HepG2 (cell line): ENCODE measurements around the gene FER1L5. TPM values are rescaled to one million over a fixed set of nuclear protein-coding genes. Genes with fewer than 3 reads are reported as not detected.
"Not testable (repeated sequence)": the region's sequence is repeated elsewhere in the genome, so short reads cannot be mapped to it uniquely, and the experiment has no call there.

Source experiments
- ATAC-seq: fragments of 200-7000 bp; cut with Tn5 transposase; 3 replicates; pipeline ENCODE4 v1.9.1; 2020; ENCODE audit warnings: mild to moderate bottlenecking, moderate library complexity
- BruUV-seq: library from RNA; stranded (reverse); fragments of 400-500 nt; replicated peaks from 2 replicates; lab custom pipeline; 2021; lab: Mats Ljungman, UMichigan
- CTCF ChIA-PET: fragments of 300-600 bp; formaldehyde crosslinking; extraction: SDS; loops from one replicate; lab custom pipeline; 2021; ENCODE audit warnings: low total read pairs, inconsistent platforms, low intra/inter-chr PET ratio; lab: Yijun Ruan, JAX
- POLR2A ChIA-PET: fragments of 350-600 bp; sonication (Branson Sonifier 250); formaldehyde crosslinking; loops from one replicate; lab custom pipeline; 2020; ENCODE audit warnings: antibody characterized with exemption, inconsistent platforms; lab: Yijun Ruan, JAX
- DNase-seq: peaks from one replicate; pipeline ENCODE4 v3.0.0-alpha.2; 2015; ENCODE audit warnings: low spot score
- FAIRE-seq: peaks from 3 replicates; lab custom pipeline; 2011; peaks lifted over from hg19 to GRCh38; lab: Jason Lieb, UNC
- H2AFZ ChIP-seq: one replicate; pipeline ENCODE4 v1.6.1; 2011; ENCODE audit warnings: low read length, inconsistent platforms
- H3K27ac ChIP-seq: fragments of 300-600 bp; 3 replicates; pipeline ENCODE4 v1.8.0; 2011; ENCODE audit warnings: mixed run types, mild to moderate bottlenecking, mixed read lengths, low read length, inconsistent platforms; ENCODE audit not compliant: insufficient read depth; ENCODE audit errors: extremely low read length
- H3K27me3 ChIP-seq, 2 experiments: fragments of 200-600 bp in 1 of 2; 2 replicates in 1 of 2; 3 replicates in 1 of 2; pipeline versions ENCODE4 v1.6.0 to v1.8.0; 2011; ENCODE audit warnings: low read length in 2 of 2, mild to moderate bottlenecking in 2 of 2, moderate library complexity in 2 of 2, inconsistent platforms in 1 of 2; ENCODE audit not compliant: insufficient read depth in 2 of 2, control insufficient read depth in 1 of 2
- H3K36me3 ChIP-seq, 2 experiments: fragments of 200-600 bp in 1 of 2; replicated peaks in 1 of 2; 2 replicates in 1 of 2; 3 replicates in 1 of 2; pipeline versions ENCODE4 v1.5.1 to v1.8.0; 2011; ENCODE audit warnings: low read length in 2 of 2, inconsistent platforms in 1 of 2; ENCODE audit not compliant: insufficient read depth in 2 of 2, control insufficient read depth in 1 of 2
- H3K4me1 ChIP-seq: 2 replicates; pipeline ENCODE4 v1.5.1; 2012; ENCODE audit warnings: low read length, inconsistent platforms; ENCODE audit not compliant: insufficient read depth
- H3K4me2 ChIP-seq: 2 replicates; pipeline ENCODE4 v1.6.0; 2011; ENCODE audit warnings: low read depth, low read length, inconsistent platforms
- H3K4me3 ChIP-seq, 3 experiments: fragments of 200-600 bp in 1 of 3; sonication (generic), shearing (Covaris generic) in 1 of 3; replicated peaks in 1 of 3; 2 replicates each; pipeline ENCODE4 v1.5.1; 2011 to 2016; ENCODE audit warnings: low read length in 3 of 3, inconsistent platforms in 2 of 3, low read depth in 2 of 3, mild to moderate bottlenecking in 2 of 3, control low read depth in 1 of 3, mixed read lengths in 1 of 3; ENCODE audit not compliant: insufficient read depth in 1 of 3
- H3K79me2 ChIP-seq: one replicate; pipeline ENCODE4 v1.6.1; 2011; ENCODE audit warnings: low read length, inconsistent platforms; ENCODE audit not compliant: insufficient read depth
- H3K9ac ChIP-seq: 2 replicates; pipeline ENCODE4 v1.6.0; 2011; ENCODE audit warnings: mild to moderate bottlenecking, low read depth, low read length, inconsistent platforms; ENCODE audit not compliant: insufficient read depth
- H3K9me3 ChIP-seq: 2 replicates; pipeline ENCODE4 v1.5.1; 2012; ENCODE audit warnings: mild to moderate bottlenecking, low read length
- H4K20me1 ChIP-seq: 2 replicates; pipeline ENCODE4 v1.6.0; 2011; ENCODE audit warnings: inconsistent platforms, mild to moderate bottlenecking, low read length, moderate library complexity; ENCODE audit not compliant: insufficient read depth
- GFI1 ChIP-seq: sonication (generic); formaldehyde crosslinking; IDR thresholded peaks from 2 replicates; pipeline ENCODE4 v1.5.0; 2020; ENCODE audit warnings: missing genetic modification reagents, mild to moderate bottlenecking, borderline replicate concordance
- SRSF1 ChIP-seq: fragments of 200-400 bp; formaldehyde crosslinking; optimal IDR thresholded peaks from 2 replicates; pipeline ENCODE3; 2017; ENCODE audit warnings: mild to moderate bottlenecking, low read depth, low read length, moderate library complexity
- ZNF605 ChIP-seq: sonication (generic); formaldehyde crosslinking; IDR thresholded peaks from 2 replicates; pipeline ENCODE4 v1.8.0; 2022; ENCODE audit warnings: mild to moderate bottlenecking, missing genetic modification reagents
- ZNF687 ChIP-seq: sonication (generic); formaldehyde crosslinking; IDR thresholded peaks from 2 replicates; pipeline ENCODE4 v1.5.1; 2020; ENCODE audit warnings: mild to moderate bottlenecking, missing genetic modification reagents, moderate library complexity
- WGBS: methylation state at CpG from one replicate; pipeline ENCODE4 v1.1.6; 2017; ENCODE audit warnings: low lambda C conversion rate; 5-methylcytosine and 5-hydroxymethylcytosine counted together
- in situ Hi-C: cut with HindIII; loops from 2 replicates; pipeline ENCODE4 v1.10.0; 2017; ENCODE audit warnings: low pct_unique_long_range_greater_than_20kb; ENCODE audit not compliant: extremely low pct_ligation_motif_present
- intact Hi-C: fragments of 100-400 bp; cut with micrococcal nuclease; formaldehyde crosslinking; loops from one replicate; pipeline ENCODE4 v1.10.0; 2022; ENCODE audit not compliant: unreplicated experiment
- polyA plus RNA-seq, 8 experiments: library from polyadenylated mRNA; depleted of rRNA in 3 of 8; stranded (reverse) in 7 of 8; unstranded in 1 of 8; fragments of >200 nt; fragmentation: Illumina TruSeq in 4 of 8; extraction: Trizol in 4 of 8; gene quantifications; 2 replicates each; pipeline versions ENCODE4 v1.2.1 to v1.2.3, GENCODE V29; 2011 to 2016; ENCODE audit warnings: low read depth in 4 of 8, missing spikeins in 1 of 8, mixed read lengths in 1 of 8; ENCODE audit not compliant: insufficient read depth in 1 of 8
- total RNA-seq, 5 experiments: library from RNA; depleted of rRNA; stranded (reverse); fragments of >200 nt; fragmentation: Illumina TruSeq; extraction: Trizol; gene quantifications; 2 replicates each; pipeline ENCODE4 v1.2.3, GENCODE V29; 2016; ENCODE audit warnings: low read depth in 1 of 5

FER1L5 gene
- total and polyA plus RNA-seq, 2 of the 13 experiments (the other 11 are each of a cell fraction or from before 2014, with no cell fraction given), result 0.02 to 0.08 TPM

DNA sequence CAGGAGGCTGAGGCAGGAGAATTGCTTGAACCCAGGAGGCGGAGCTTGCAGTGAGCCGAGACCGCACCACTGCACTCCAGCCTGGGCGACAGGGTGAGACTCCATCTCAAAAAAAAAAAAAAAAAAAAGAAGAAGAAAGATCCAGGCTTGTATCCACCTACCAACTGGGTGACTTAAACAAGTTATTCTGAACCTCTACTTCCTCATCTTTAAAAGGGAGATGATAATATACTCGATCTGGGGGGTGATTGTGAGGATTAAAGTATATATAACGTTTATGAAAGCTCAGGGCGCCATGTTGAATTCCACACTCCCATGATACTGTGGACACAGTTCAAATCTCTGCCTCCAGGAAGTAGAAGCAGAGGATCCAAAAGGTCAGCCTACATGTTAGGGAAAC, 12.2 kb downstream of the FER1L5 start:
- H3K4me2 ChIP-seq, H2AFZ ChIP-seq, H3K4me3 ChIP-seq, CTCF ChIA-PET, in situ Hi-C loops, H3K36me3 ChIP-seq, H3K27ac ChIP-seq, DNase-seq, H3K79me2 ChIP-seq, FAIRE-seq, H4K20me1 ChIP-seq, intact Hi-C loops, H3K4me1 ChIP-seq, BruUV-seq, H3K9ac ChIP-seq, H3K9me3 ChIP-seq: not testable (repeated sequence)
- POLR2A ChIA-PET, result interaction anchor here (0.6 kb wide), 1 partner anchor 136 kb away, joined by 3 read pairs; no protein-coding TSS in a partner anchor
- ATAC-seq, result peak; percentile 37; the same call in 2 of the 3 replicates
- 34% methylated on average over 7 of the region's 7 CpGs for WGBS
- peak; percentile 51; the same call in 1 of the 2 replicates for TF ChIP-seq GFI1 (CRISPR knock-in tag)
- H3K27me3 ChIP-seq, result peaks cover 0 to 22% of the 10 kb centered on the region in 2 experiments; a peak in 2 of 5 replicates

GRCh38 chr2:96655526-96655925, 13.0 kb downstream of the FER1L5 start:
- FAIRE-seq (no peak), DNase-seq (no peak), ATAC-seq (no peak)
- 29% methylated on average over 6 of the region's 6 CpGs for WGBS
- H3K4me2 ChIP-seq, result no peak overlapping the region
- no peak overlapping the region for H3K4me3 ChIP-seq
- CTCF ChIA-PET, result no interaction called here
- in situ Hi-C loops, result no loop called here
- intact Hi-C loops, result no loop called here
- no peak overlapping the region for H2AFZ ChIP-seq
- POLR2A ChIA-PET, result no interaction called here
- no peak overlapping the region for H3K27ac ChIP-seq
- H3K4me1 ChIP-seq, result no peaks in the 10 kb centered on the region
- BruUV-seq, result no TSS peak
- no peaks in the 10 kb centered on the region for H4K20me1 ChIP-seq
- H3K79me2 ChIP-seq, result no peaks in the 10 kb centered on the region
- no peaks in the 10 kb centered on the region for H3K9me3 ChIP-seq
- no peaks in the 10 kb centered on the region for H3K36me3 ChIP-seq
- peaks cover 0 to 21% of the 10 kb centered on the region in 2 experiments; a peak in 2 of 5 replicates for H3K27me3 ChIP-seq
- no peak for TF ChIP-seq SRSF1
- no peak for TF ChIP-seq ZNF687 (CRISPR knock-in tag)
- no peak for TF ChIP-seq ZNF605 (CRISPR knock-in tag)
- no peak overlapping the region for H3K9ac ChIP-seq
